ENCODE results near the gene ECD.

GRCh38 chr10:73119952-73120351 is 47.9 kb downstream of the ECD start:
- no peak for TF ChIP-seq POLR2A (IDR thresholded peaks at IDR 0.05; ENCODE audit: low read depth, low read length)
- no peak for TF ChIP-seq TAF1 (IDR thresholded peaks at IDR 0.05; ENCODE audit: borderline replicate concordance, low read depth, low read length)
- no peak for TF ChIP-seq POLR2AphosphoS5 (IDR thresholded peaks at IDR 0.05; ENCODE audit: low read depth, low read length)

Measured in GM12892 (cell line).